Activated T-cell treated with anti-CD3 and anti-CD28 coated beads for 4 hours (primary cell): ENCODE data around the gene HBA1.
"Not testable (repeated sequence)": the region's sequence is repeated elsewhere in the genome, so short reads cannot be mapped to it uniquely, and the experiment has no call there.

ENCODE experiments used
- DNase-seq: peaks from one replicate; pipeline ENCODE4 v3.0.0-alpha.2; 2020

Gene HBA1

DNA sequence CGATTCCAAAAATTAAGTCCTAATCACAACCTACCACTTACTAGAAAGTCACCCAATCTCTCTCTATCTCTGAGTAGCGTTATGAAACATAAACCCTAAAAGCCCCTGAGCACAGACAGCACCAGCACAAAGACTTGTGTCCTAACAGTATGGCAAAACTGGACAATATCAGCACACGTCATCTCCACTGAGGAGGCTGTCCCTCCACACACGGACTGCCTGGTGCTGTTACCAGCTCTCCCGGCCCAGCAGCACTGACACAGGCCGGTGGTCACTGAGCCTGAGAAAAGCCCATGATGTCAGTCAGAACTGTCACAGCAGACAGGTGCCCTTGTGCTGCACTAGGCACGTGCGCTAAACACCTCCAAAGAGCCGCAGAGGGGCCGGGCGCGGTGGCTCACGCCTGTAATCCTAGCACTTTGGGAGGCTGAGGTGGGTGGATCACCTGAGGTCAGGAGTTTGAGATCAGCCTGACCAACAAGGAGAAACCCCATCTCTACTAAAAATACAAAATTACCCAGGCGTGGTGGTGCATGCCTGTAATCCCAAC, 35.2 kb downstream of the HBA1 start:
- not testable (repeated sequence) for DNase-seq

- DNase-seq, result no peak
These were observed 36.5 kb downstream of the HBA1 start for GRCh38 chr16:212999-213398.

DNA sequence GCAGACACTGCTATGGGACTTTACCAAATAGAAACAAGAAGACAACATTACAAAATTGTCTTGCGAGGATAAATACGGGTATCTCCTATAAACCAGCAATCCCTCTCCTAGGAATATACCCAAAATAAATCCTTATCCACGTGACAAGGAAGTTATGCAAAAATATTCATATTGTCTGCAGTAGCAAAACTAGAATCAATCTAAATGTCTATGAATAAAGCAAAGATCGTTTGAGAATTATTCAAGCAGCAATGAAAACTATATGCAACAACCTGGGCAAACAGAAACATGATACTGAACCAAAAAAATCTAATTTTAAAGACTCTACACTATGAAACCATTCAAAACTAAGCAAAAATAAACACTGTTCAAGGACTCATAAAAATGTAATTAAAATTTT, 43.5 kb downstream of the HBA1 start:
- no peak for DNase-seq
